ENCODE data around the gene S100A8.

GRCh38 chr1:153393926-153394325, 3.1 kb upstream of the S100A8 start:
- no peak for TF ChIP-seq POLR2A (IDR thresholded peaks at IDR 0.05)
- no peak for TF ChIP-seq CTCF (IDR thresholded peaks at IDR 0.05)
- no peak for TF ChIP-seq EP300 (IDR thresholded peaks at IDR 0.05)
